D721Med (cell line): ENCODE measurements around the gene CIROP.

Source experiments
- DNase-seq: peaks from one replicate; pipeline ENCODE4 v3.0.0; 2011; ENCODE audit warnings: low spot score; ENCODE audit not compliant: insufficient read length
- FAIRE-seq: peaks from 2 replicates; lab custom pipeline; 2011; peaks lifted over from hg19 to GRCh38; lab: Jason Lieb, UNC
- CTCF ChIP-seq: IDR thresholded peaks from 2 replicates; pipeline ENCODE4 v1.5.1; 2012; ENCODE audit warnings: mild to moderate bottlenecking, control low read depth; ENCODE audit not compliant: insufficient read depth; ENCODE audit errors: missing control alignments

Gene CIROP

GRCh38 chr14:23104070-23104590 lies 659 bp downstream of the CIROP start:
- FAIRE-seq (no peak), DNase-seq (no peak)
- TF ChIP-seq CTCF = no peak

DNA sequence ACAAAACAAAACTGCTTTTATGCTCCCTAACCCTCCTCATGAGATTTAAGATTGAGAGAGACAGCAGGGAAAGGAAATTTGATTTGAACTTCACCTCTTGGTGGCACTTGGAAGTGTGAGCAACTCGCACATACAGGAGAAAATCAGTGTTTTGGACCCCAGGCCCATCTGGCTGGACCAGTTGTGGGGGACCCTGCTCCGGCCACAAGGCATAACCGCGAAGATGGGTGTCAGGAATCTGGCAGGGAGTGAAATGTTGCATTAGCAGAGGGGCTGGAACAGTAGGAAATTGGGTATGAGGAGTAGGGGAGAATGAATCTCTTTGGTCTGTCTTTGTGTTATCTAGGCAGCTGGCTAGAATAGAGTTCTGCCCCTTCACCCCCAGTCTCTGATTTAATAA lies 1.2 kb downstream of the CIROP start:
- TF ChIP-seq CTCF = no peak
- FAIRE-seq (no peak), DNase-seq (no peak)

- FAIRE-seq (no peak), DNase-seq (no peak)
- no peak for TF ChIP-seq CTCF
These were observed 2.0 kb downstream of the CIROP start for GRCh38 chr14:23102801-23103200.

GRCh38 chr14:23101986-23102625 lies 2.7 kb downstream of the CIROP start:
- FAIRE-seq (no peak), DNase-seq (no peak)
- no peak for TF ChIP-seq CTCF

DNA sequence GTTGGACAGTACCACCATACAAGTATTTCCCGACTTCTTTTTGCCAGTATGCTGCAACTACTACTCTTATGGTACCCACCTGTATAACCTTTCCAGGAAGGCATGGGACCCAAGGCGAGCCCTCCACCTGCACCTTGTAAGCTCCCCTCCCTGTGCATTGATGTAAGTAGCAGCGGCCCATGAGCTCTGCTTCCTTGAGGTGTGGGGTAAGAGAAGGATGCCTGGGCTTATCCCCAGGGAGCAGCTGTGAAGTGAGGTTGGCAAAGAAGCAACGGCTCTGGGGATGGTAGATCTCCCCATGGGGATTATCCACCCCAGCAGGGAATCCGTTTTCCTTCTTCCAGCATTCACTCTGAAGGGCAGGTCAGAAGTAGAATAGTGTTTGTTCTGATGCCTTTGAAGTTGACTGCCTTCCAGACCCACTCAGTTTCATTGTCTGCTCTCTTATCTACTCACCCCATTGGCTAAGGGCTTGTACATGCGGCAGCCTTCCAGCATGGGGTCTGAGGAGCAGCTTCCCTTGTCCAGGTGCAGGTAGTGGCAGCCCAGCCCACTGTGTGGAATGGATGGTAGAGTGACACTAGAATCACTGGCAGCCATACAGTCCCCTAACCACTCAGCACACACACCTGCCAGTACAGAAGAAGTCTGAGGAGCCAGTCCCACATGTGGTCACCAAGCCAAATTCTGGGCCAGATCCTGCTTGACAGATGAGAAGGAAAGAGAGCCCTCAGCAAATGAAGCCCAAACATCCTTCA lies 3.4 kb downstream of the CIROP start:
- no peak for TF ChIP-seq CTCF
- FAIRE-seq = no peak
- DNase-seq = no peak

- no peak for TF ChIP-seq CTCF
- DNase-seq (no peak), FAIRE-seq (no peak)
These were observed 5.5 kb downstream of the CIROP start for GRCh38 chr14:23099212-23099861.
